ENCODE results near the gene FKBP15.
"Not testable (repeated sequence)": the region's sequence is repeated elsewhere in the genome, so short reads cannot be mapped to it uniquely, and the experiment has no call there.

Gene FKBP15

DNA sequence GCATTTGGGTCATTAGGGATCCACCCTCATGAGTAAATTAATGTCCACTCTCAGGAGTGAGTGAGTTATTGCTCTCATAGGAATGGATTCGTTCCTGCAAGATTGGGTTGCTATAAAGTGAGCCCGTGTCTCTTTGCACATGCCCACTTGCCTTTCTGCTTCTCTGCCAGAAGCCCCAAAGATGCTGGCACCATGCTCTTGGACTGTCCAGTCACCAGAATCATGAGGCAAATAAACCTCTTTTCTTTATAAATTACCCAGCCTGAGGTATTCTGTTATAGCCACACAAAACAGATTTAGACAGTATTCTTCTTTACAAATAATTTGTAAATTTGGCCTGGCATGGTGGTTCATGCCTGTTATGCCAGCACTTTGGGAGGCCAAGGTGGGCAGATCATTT is 29.7 kb upstream of the FKBP15 start:
- H3K4me2 ChIP-seq (ENCODE audit: insufficient read depth, low read length): no peak overlapping the region
- H3K36me3 ChIP-seq (ENCODE audit: insufficient read depth, low read length): no peaks in the 10 kb centered on the region
- no peaks in the 10 kb centered on the region for H3K4me1 ChIP-seq (ENCODE audit: insufficient read depth, low read length)
- no peaks in the 10 kb centered on the region for H3K9me3 ChIP-seq (ENCODE audit: insufficient read depth, low read length, severe bottlenecking)
- H3K27ac ChIP-seq (ENCODE audit: low read length): no peak overlapping the region
- H3K4me3 ChIP-seq (ENCODE audit: low read depth in 1 of 2, low read length in 2 of 2): no peak overlapping the region
- no peak for TF ChIP-seq EZH2 (IDR thresholded peaks at IDR 0.05; ENCODE audit: borderline replicate concordance, low read depth, low read length, severe bottlenecking)
- TF ChIP-seq, protein P1, sequence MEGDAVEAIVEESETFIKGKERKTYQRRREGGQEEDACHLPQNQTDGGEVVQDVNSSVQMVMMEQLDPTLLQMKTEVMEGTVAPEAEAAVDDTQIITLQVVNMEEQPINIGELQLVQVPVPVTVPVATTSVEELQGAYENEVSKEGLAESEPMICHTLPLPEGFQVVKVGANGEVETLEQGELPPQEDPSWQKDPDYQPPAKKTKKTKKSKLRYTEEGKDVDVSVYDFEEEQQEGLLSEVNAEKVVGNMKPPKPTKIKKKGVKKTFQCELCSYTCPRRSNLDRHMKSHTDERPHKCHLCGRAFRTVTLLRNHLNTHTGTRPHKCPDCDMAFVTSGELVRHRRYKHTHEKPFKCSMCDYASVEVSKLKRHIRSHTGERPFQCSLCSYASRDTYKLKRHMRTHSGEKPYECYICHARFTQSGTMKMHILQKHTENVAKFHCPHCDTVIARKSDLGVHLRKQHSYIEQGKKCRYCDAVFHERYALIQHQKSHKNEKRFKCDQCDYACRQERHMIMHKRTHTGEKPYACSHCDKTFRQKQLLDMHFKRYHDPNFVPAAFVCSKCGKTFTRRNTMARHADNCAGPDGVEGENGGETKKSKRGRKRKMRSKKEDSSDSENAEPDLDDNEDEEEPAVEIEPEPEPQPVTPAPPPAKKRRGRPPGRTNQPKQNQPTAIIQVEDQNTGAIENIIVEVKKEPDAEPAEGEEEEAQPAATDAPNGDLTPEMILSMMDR (IDR thresholded peaks at IDR 0.05; ENCODE audit: borderline replicate concordance, extremely low read depth, low read length, poor library complexity, severe bottlenecking): no peak
- H4K20me1 ChIP-seq (ENCODE audit: insufficient read depth, low read length): no peaks in the 10 kb centered on the region
- DNase-seq (no peak), ATAC-seq (ENCODE audit: insufficient read depth, low read depth) (no peak)
- H3K79me2 ChIP-seq (ENCODE audit: insufficient read depth, low read length): no peaks in the 10 kb centered on the region
- no peak overlapping the region for H3K9ac ChIP-seq (ENCODE audit: low read depth, low read length)
- no peak overlapping the region for H2AFZ ChIP-seq (ENCODE audit: low read depth, low read length)
- H3K27me3 ChIP-seq (ENCODE audit: insufficient read depth, low read length, poor library complexity): no peaks in the 10 kb centered on the region

DNA sequence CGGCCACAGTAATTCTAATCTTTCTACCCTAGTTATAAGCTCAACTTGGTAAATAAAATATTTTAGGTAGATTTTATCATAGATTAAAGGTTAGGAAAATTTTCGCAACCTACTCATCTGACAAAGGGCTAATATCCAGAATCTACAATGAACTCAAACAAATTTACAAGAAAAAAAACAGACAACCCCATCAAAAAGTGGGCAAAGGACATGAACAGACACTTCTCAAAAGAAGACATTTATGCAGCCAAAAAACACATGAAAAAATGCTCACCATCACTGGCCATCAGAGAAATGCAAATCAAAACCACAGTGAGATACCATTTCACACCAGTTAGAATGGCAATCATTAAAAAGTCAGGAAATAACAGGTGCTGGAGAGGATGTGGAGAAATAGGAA is 28.6 kb upstream of the FKBP15 start:
- not testable (repeated sequence) for H3K4me1 ChIP-seq (ENCODE audit: insufficient read depth, low read length); ATAC-seq (ENCODE audit: insufficient read depth, low read depth); H3K9me3 ChIP-seq (ENCODE audit: insufficient read depth, low read length, severe bottlenecking); H4K20me1 ChIP-seq (ENCODE audit: insufficient read depth, low read length); H3K27ac ChIP-seq (ENCODE audit: low read length); H3K4me2 ChIP-seq (ENCODE audit: insufficient read depth, low read length); DNase-seq; H3K27me3 ChIP-seq (ENCODE audit: insufficient read depth, low read length, poor library complexity); H3K79me2 ChIP-seq (ENCODE audit: insufficient read depth, low read length); H3K4me3 ChIP-seq (ENCODE audit: low read depth in 1 of 2, low read length in 2 of 2); H2AFZ ChIP-seq (ENCODE audit: low read depth, low read length); H3K9ac ChIP-seq (ENCODE audit: low read depth, low read length); H3K36me3 ChIP-seq (ENCODE audit: insufficient read depth, low read length)

DNA sequence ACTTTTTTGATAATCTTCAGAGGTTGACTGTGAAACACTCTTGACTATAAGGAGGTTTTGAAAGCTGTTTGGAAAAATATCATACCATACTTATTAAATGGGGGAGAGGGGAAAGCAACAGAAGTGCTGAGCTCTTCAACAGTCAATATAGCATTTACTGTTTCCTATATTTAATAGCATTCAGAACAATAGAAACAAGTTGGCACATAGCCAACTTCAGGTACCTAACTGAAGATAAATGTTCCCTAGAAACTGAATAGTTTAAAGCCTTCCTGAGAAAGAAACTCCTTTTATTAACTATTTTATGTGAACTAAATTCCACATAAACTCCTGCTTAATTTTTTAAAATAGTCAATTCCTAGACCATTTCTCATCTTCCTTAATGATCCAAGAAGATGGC is 26.6 kb upstream of the FKBP15 start:
- Histone ChIP-seq H3K4me3 (ENCODE audit: low read depth in 1 of 2, low read length in 2 of 2) (no peak overlapping the region), H3K4me1 (ENCODE audit: insufficient read depth, low read length) (no peaks in the 10 kb centered on the region), H3K36me3 (ENCODE audit: insufficient read depth, low read length) (no peaks in the 10 kb centered on the region), H3K79me2 (ENCODE audit: insufficient read depth, low read length) (no peaks in the 10 kb centered on the region), H3K9ac (ENCODE audit: low read depth, low read length) (no peak overlapping the region), H3K4me2 (ENCODE audit: insufficient read depth, low read length) (no peak overlapping the region), H3K27me3 (ENCODE audit: insufficient read depth, low read length, poor library complexity) (no peaks in the 10 kb centered on the region), H3K27ac (ENCODE audit: low read length) (no peak overlapping the region), H2AFZ (ENCODE audit: low read depth, low read length) (no peak overlapping the region), H4K20me1 (ENCODE audit: insufficient read depth, low read length) (no peaks in the 10 kb centered on the region), H3K9me3 (ENCODE audit: insufficient read depth, low read length, severe bottlenecking) (no peaks in the 10 kb centered on the region)
- DNase-seq: no peak
- TF ChIP-seq, protein P1 (IDR thresholded peaks at IDR 0.05; ENCODE audit: borderline replicate concordance, extremely low read depth, low read length, poor library complexity, severe bottlenecking): no peak
- TF ChIP-seq EZH2 (IDR thresholded peaks at IDR 0.05; ENCODE audit: borderline replicate concordance, low read depth, low read length, severe bottlenecking): no peak
- no peak for ATAC-seq (ENCODE audit: insufficient read depth, low read depth)

DNA sequence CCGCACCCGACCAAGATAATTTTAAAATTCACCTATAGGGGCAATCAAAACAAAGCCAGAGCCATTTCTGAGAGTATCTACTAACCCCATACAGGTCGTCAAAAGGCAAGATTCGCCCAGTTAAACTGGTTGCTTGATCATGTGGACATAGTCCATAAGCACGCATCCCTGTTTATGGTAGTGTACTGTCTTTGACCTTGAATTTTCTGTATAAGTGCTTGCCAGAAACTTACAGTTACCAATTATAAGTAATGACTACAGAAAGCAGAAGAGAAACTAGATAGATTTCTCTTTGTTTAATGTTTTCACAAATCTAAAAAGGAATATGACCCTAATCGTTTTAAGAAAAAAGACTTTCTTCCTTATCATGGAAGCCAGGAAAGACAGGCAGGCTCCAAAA is 25.9 kb upstream of the FKBP15 start:
- Histone ChIP-seq H3K27ac (ENCODE audit: low read length) (no peak overlapping the region), H3K9me3 (ENCODE audit: insufficient read depth, low read length, severe bottlenecking) (no peaks in the 10 kb centered on the region), H3K4me3 (ENCODE audit: low read depth in 1 of 2, low read length in 2 of 2) (no peak overlapping the region), H3K36me3 (ENCODE audit: insufficient read depth, low read length) (no peaks in the 10 kb centered on the region), H3K4me2 (ENCODE audit: insufficient read depth, low read length) (no peak overlapping the region), H3K27me3 (ENCODE audit: insufficient read depth, low read length, poor library complexity) (no peaks in the 10 kb centered on the region), H4K20me1 (ENCODE audit: insufficient read depth, low read length) (no peaks in the 10 kb centered on the region), H3K9ac (ENCODE audit: low read depth, low read length) (no peak overlapping the region), H3K79me2 (ENCODE audit: insufficient read depth, low read length) (no peaks in the 10 kb centered on the region), H2AFZ (ENCODE audit: low read depth, low read length) (no peak overlapping the region), H3K4me1 (ENCODE audit: insufficient read depth, low read length) (no peaks in the 10 kb centered on the region)
- no peak for TF ChIP-seq EZH2 (IDR thresholded peaks at IDR 0.05; ENCODE audit: borderline replicate concordance, low read depth, low read length, severe bottlenecking)
- ATAC-seq (ENCODE audit: insufficient read depth, low read depth): no peak
- DNase-seq: no peak

Data from DND-41 (cell line).